HL-60 (cell line): ENCODE data around the gene DSCAML1.

Source experiments
- DNase-seq, 2 experiments: peaks; one replicate each; pipeline ENCODE4 v3.0.0-alpha.2; 2010 to 2020; ENCODE audit warnings: low read depth in 1 of 2, low spot score in 1 of 2
- H3K27ac ChIP-seq: fragments of 250-450 bp; sonication (Bioruptor Pico); replicated peaks from 2 replicates; pipeline ENCODE4 v1.5.1; 2020; ENCODE audit warnings: mild to moderate bottlenecking, moderate library complexity
- H3K27me3 ChIP-seq: fragments of 250-450 bp; sonication (Bioruptor Pico); 2 replicates; pipeline ENCODE4 v1.5.1; 2021; ENCODE audit warnings: mild to moderate bottlenecking, moderate library complexity; ENCODE audit not compliant: insufficient read depth, poor library complexity, severe bottlenecking
- H3K4me3 ChIP-seq: replicated peaks from 2 replicates; pipeline ENCODE4 v1.5.1; 2011; ENCODE audit warnings: mild to moderate bottlenecking, control low read depth, low read length; ENCODE audit not compliant: insufficient read depth
- CTCF ChIP-seq: IDR thresholded peaks from one replicate; pipeline ENCODE4 v1.5.1; 2011; ENCODE audit warnings: low read length, control low read depth, inconsistent platforms; ENCODE audit not compliant: insufficient read depth
- GABPA ChIP-seq: IDR thresholded peaks from 2 replicates; pipeline ENCODE4 v1.6.1; 2012; ENCODE audit warnings: low read depth
- POLR2AphosphoS5 ChIP-seq: IDR thresholded peaks from 2 replicates; pipeline ENCODE4 v1.6.1; 2012; ENCODE audit warnings: low read depth
- REST ChIP-seq: IDR thresholded peaks from 2 replicates; pipeline ENCODE4 v1.6.1; 2012; ENCODE audit warnings: low read depth; ENCODE audit not compliant: insufficient replicate concordance
- SPI1 ChIP-seq: IDR thresholded peaks from 2 replicates; pipeline ENCODE4 v1.6.1; 2012; ENCODE audit warnings: low read depth, mild to moderate bottlenecking, borderline replicate concordance

DSCAML1 gene

GRCh38 chr11:117545706-117546105 is 251.3 kb downstream of the DSCAML1 start:
- TF ChIP-seq GABPA (no peak), CTCF (no peak), POLR2AphosphoS5 (no peak), REST (no peak), SPI1 (no peak)
- H3K27ac ChIP-seq = no peak overlapping the region
- DNase-seq = no peak
- H3K27me3 ChIP-seq = peaks cover 3% of the 10 kb centered on the region
- no peak overlapping the region for H3K4me3 ChIP-seq

GRCh38 chr11:117544130-117544800 is 252.8 kb downstream of the DSCAML1 start:
- Histone ChIP-seq H3K27ac (no peak overlapping the region), H3K4me3 (no peak overlapping the region), H3K27me3 (no peaks in the 10 kb centered on the region)
- DNase-seq = no peak
- TF ChIP-seq REST = no peak
- no peak for TF ChIP-seq POLR2AphosphoS5
- no peak for TF ChIP-seq CTCF
- TF ChIP-seq GABPA = no peak
- TF ChIP-seq SPI1 = no peak

GRCh38 chr11:117541211-117541610 is 255.8 kb downstream of the DSCAML1 start:
- H3K27ac ChIP-seq = no peak overlapping the region
- H3K4me3 ChIP-seq = no peak overlapping the region
- no peak for DNase-seq
- H3K27me3 ChIP-seq = no peaks in the 10 kb centered on the region
- TF ChIP-seq REST = no peak
- TF ChIP-seq SPI1 = no peak
- no peak for TF ChIP-seq CTCF
- no peak for TF ChIP-seq POLR2AphosphoS5
- TF ChIP-seq GABPA = no peak
